CD4-positive, alpha-beta T cell (primary cell): ENCODE results near the gene NEU1. TPM values are rescaled to one million over a fixed set of nuclear protein-coding genes. Genes with fewer than 3 reads are reported as not detected.
"Not testable (repeated sequence)": the region's sequence is repeated elsewhere in the genome, so short reads cannot be mapped to it uniquely, and the experiment has no call there.

Source experiments
- ATAC-seq: fragments of 200-7000 bp; cut with Tn5 transposase; one replicate; pipeline ENCODE4 v1.10.0; 2022; ENCODE audit warnings: mild to moderate bottlenecking; ENCODE audit not compliant: poor library complexity
- CTCF ChIA-PET: fragments of 350-600 bp; sonication (Branson Sonifier 250); formaldehyde crosslinking; loops from one replicate; lab custom pipeline; 2021; ENCODE audit warnings: antibody characterized with exemption, inconsistent platforms; lab: Charles Lee
- POLR2A ChIA-PET: fragments of 350-600 bp; sonication (Branson Sonifier 250); formaldehyde crosslinking; loops from one replicate; lab custom pipeline; 2021; ENCODE audit warnings: antibody characterized with exemption, inconsistent platforms; lab: Charles Lee
- DNase-seq, 14 experiments: peaks; one replicate each; pipeline ENCODE4 v3.0.0-alpha.2; 2013 to 2020; ENCODE audit warnings: mixed read lengths in 2 of 14
- H3K27ac ChIP-seq, 2 donors: one replicate each; pipeline versions ENCODE4 v1.5.1 to v1.7.0; 2013; ENCODE audit warnings: low read length in 2 of 2, low read depth in 1 of 2, mild to moderate bottlenecking in 1 of 2
- H3K27me3 ChIP-seq, 2 experiments: 1 replicate in 1 of 2; 2 replicates in 1 of 2; pipeline versions ENCODE4 v1.6.1 to v1.7.0; 2013; ENCODE audit warnings: low read length in 2 of 2, control low read depth in 1 of 2, mild to moderate bottlenecking in 1 of 2, moderate library complexity in 1 of 2; ENCODE audit not compliant: insufficient read depth in 2 of 2, control insufficient read depth in 1 of 2
- H3K36me3 ChIP-seq: one replicate; pipeline ENCODE4 v1.6.1; 2013; ENCODE audit warnings: low read length, control low read depth; ENCODE audit not compliant: insufficient read depth
- H3K4me1 ChIP-seq: one replicate; pipeline ENCODE4 v1.6.1; 2013; ENCODE audit warnings: low read length, control low read depth; ENCODE audit not compliant: insufficient read depth
- H3K4me3 ChIP-seq: one replicate; pipeline ENCODE4 v1.5.1; 2013; ENCODE audit warnings: mild to moderate bottlenecking, low read length, moderate library complexity
- H3K9me3 ChIP-seq, 2 experiments: 1 replicate in 1 of 2; 2 replicates in 1 of 2; pipeline versions ENCODE4 v1.6.1 to v1.7.0; 2013; ENCODE audit warnings: low read length in 2 of 2, mild to moderate bottlenecking in 2 of 2, control low read depth in 1 of 2, moderate library complexity in 1 of 2; ENCODE audit not compliant: control insufficient read depth in 1 of 2, insufficient read depth in 1 of 2
- H3K27ac Mint-ChIP-seq: one replicate; pipeline ENCODE4 v1.8.0; 2020; ENCODE audit warnings: mixed read lengths
- H3K27me3 Mint-ChIP-seq: one replicate; pipeline ENCODE4 v1.8.0; 2021; ENCODE audit warnings: mixed read lengths
- H3K36me3 Mint-ChIP-seq: one replicate; pipeline ENCODE4 v1.8.0; 2021; ENCODE audit warnings: low read depth, mixed read lengths
- H3K4me1 Mint-ChIP-seq: one replicate; pipeline ENCODE4 v1.8.0; 2021; ENCODE audit warnings: low read depth, mixed read lengths
- H3K4me3 Mint-ChIP-seq: one replicate; pipeline ENCODE4 v1.8.0; 2020; ENCODE audit warnings: mild to moderate bottlenecking, mixed read lengths
- H3K9me3 Mint-ChIP-seq: one replicate; pipeline ENCODE4 v1.8.0; 2020; ENCODE audit warnings: mixed read lengths
- CTCF ChIP-seq: fragments of 200-600 bp; IDR thresholded peaks from one replicate; pipeline ENCODE4 v1.8.0; 2022; ENCODE audit warnings: antibody characterized with exemption, mild to moderate bottlenecking
- intact Hi-C, 2 experiments: fragments of 100-400 bp; cut with DNase I in 1 of 2; cut with micrococcal nuclease in 1 of 2; formaldehyde crosslinking; loops; one replicate each; pipeline versions ENCODE4 v1.15.1 to v1.9.0; 2023 to 2025; cut with DNase I, micrococcal nuclease
- total RNA-seq, 174 experiments: library from RNA in 2 of 174; stranded (reverse) in 2 of 174; gene quantifications; one replicate each; pipeline ENCODE4 v1.2.3 and lab custom pipeline; 2021 to 2026

Gene NEU1
- total RNA-seq, 2 experiments from 2014 or later = 19.7 to 21.1 TPM

- no peak for TF ChIP-seq CTCF
- no peaks in the 10 kb centered on the region for H3K9me3 Mint-ChIP-seq
- H3K9me3 ChIP-seq = no peaks in the 10 kb centered on the region
- ATAC-seq (no peak), DNase-seq (no peak)
- H3K36me3 ChIP-seq = no peaks in the 10 kb centered on the region
- peaks cover 5% of the 10 kb centered on the region for H3K4me1 ChIP-seq
- H3K27me3 ChIP-seq = no peaks in the 10 kb centered on the region
- no peaks in the 10 kb centered on the region for H3K4me1 Mint-ChIP-seq
- no peak overlapping the region for H3K4me3 Mint-ChIP-seq
- intact Hi-C loops = no loop called here
- POLR2A ChIA-PET = no interaction called here
- CTCF ChIA-PET = no interaction called here
- no peak overlapping the region for H3K27ac ChIP-seq
- H3K27me3 Mint-ChIP-seq = no peaks in the 10 kb centered on the region
- no peaks in the 10 kb centered on the region for H3K36me3 Mint-ChIP-seq
- H3K27ac Mint-ChIP-seq = no peak overlapping the region
- no peak overlapping the region for H3K4me3 ChIP-seq
These were observed 7.8 kb upstream of the NEU1 start for GRCh38 chr6:31870385-31870921.

GRCh38 chr6:31869343-31869742, 6.7 kb upstream of the NEU1 start:
- H3K27ac Mint-ChIP-seq = no peak overlapping the region
- H3K36me3 Mint-ChIP-seq = no peaks in the 10 kb centered on the region
- ATAC-seq (no peak), DNase-seq (no peak)
- H3K9me3 Mint-ChIP-seq = no peaks in the 10 kb centered on the region
- no peak overlapping the region for H3K4me3 Mint-ChIP-seq
- H3K4me1 Mint-ChIP-seq = peaks cover 1% of the 10 kb centered on the region
- POLR2A ChIA-PET = no interaction called here
- H3K27ac ChIP-seq = no peak overlapping the region
- no peaks in the 10 kb centered on the region for H3K27me3 ChIP-seq
- CTCF ChIA-PET = no interaction called here
- intact Hi-C loops = loop anchor here in 1 of 2 experiments (10.0 kb wide), 1 partner anchor 1425 kb away; the partner anchor contains the start of gene RGL2
- no peaks in the 10 kb centered on the region for H3K9me3 ChIP-seq
- no peak for TF ChIP-seq CTCF
- H3K4me1 ChIP-seq = peaks cover 12% of the 10 kb centered on the region
- H3K4me3 ChIP-seq = no peak overlapping the region
- H3K27me3 Mint-ChIP-seq = no peaks in the 10 kb centered on the region
- no peaks in the 10 kb centered on the region for H3K36me3 ChIP-seq

GRCh38 chr6:31868658-31868971, 6.0 kb upstream of the NEU1 start:
- H3K9me3 Mint-ChIP-seq, POLR2A ChIA-PET, H3K36me3 ChIP-seq, H3K27ac ChIP-seq, H3K4me3 ChIP-seq, H3K27me3 ChIP-seq, H3K9me3 ChIP-seq, H3K4me1 Mint-ChIP-seq, H3K36me3 Mint-ChIP-seq, H3K27me3 Mint-ChIP-seq, CTCF ChIA-PET, H3K27ac Mint-ChIP-seq, H3K4me3 Mint-ChIP-seq, DNase-seq, ATAC-seq: not testable (repeated sequence)
- intact Hi-C loops = loop anchor here in 1 of 2 experiments (10.0 kb wide), 1 partner anchor 1426 kb away; the partner anchor contains the start of gene RGL2
- peaks cover 20% of the 10 kb centered on the region for H3K4me1 ChIP-seq
